MCF 10A (cell line): ENCODE measurements around the gene SP9. TPM values are rescaled to one million over a fixed set of nuclear protein-coding genes. Genes with fewer than 3 reads are reported as not detected.

Experiments used
- BruUV-seq: library from RNA; stranded (reverse); fragments of 400-500 nt; replicated peaks from 2 replicates; lab custom pipeline; 2021; lab: Mats Ljungman, UMichigan
- CTCF ChIA-PET: fragments of 300-600 bp; sonication (Branson Sonifier 250); formaldehyde crosslinking; extraction: SDS; loops from one replicate; lab custom pipeline; 2021; ENCODE audit warnings: antibody characterized with exemption, inconsistent platforms; lab: Yijun Ruan, JAX
- POLR2A ChIA-PET: fragments of 300-600, 350-650 bp; sonication (Branson Sonifier 250); formaldehyde crosslinking; extraction: SDS; loops from one replicate; lab custom pipeline; 2020; ENCODE audit warnings: antibody characterized with exemption, inconsistent platforms; lab: Yijun Ruan, JAX
- DNase-seq: peaks from one replicate; pipeline ENCODE4 v3.0.0-alpha.2; 2018; ENCODE audit not compliant: unreplicated experiment
- H3K27ac Mint-ChIP-seq: one replicate; pipeline ENCODE4 v1.8.0; 2022; ENCODE audit warnings: mild to moderate bottlenecking, low read depth, mixed read lengths; ENCODE audit not compliant: unreplicated experiment
- H3K27me3 Mint-ChIP-seq: one replicate; pipeline ENCODE4 v1.8.0; 2022; ENCODE audit warnings: mixed read lengths; ENCODE audit not compliant: insufficient read depth, unreplicated experiment
- H3K36me3 Mint-ChIP-seq: one replicate; pipeline ENCODE4 v1.8.0; 2022; ENCODE audit warnings: mild to moderate bottlenecking, moderate library complexity, mixed read lengths; ENCODE audit not compliant: insufficient read depth, unreplicated experiment
- H3K4me1 Mint-ChIP-seq: one replicate; pipeline ENCODE4 v1.8.0; 2022; ENCODE audit warnings: mixed read lengths; ENCODE audit not compliant: insufficient read depth, unreplicated experiment
- H3K4me3 Mint-ChIP-seq: one replicate; pipeline ENCODE4 v1.8.0; 2022; ENCODE audit warnings: mild to moderate bottlenecking, moderate library complexity, mixed read lengths; ENCODE audit not compliant: unreplicated experiment
- H3K9me3 Mint-ChIP-seq: one replicate; pipeline ENCODE4 v1.8.0; 2022; ENCODE audit warnings: mixed read lengths; ENCODE audit not compliant: unreplicated experiment
- intact Hi-C: fragments of 100-400 bp; cut with micrococcal nuclease; formaldehyde crosslinking; loops from 2 replicates; pipeline ENCODE4 v1.14.1; 2022
- total RNA-seq: library from RNA; stranded (reverse); gene quantifications from 2 replicates; pipeline ENCODE4 v1.2.3, GENCODE V29; 2022
- TF ChIP-seq, protein P1 (sequence below): fragments of 200-600 bp; IDR thresholded peaks from one replicate; pipeline ENCODE4 v1.8.0; 2022; ENCODE audit warnings: antibody characterized with exemption, mild to moderate bottlenecking; ENCODE audit not compliant: unreplicated experiment

The SP9 gene
- total RNA-seq, 1 experiment from 2014 or later = not detected

DNA sequence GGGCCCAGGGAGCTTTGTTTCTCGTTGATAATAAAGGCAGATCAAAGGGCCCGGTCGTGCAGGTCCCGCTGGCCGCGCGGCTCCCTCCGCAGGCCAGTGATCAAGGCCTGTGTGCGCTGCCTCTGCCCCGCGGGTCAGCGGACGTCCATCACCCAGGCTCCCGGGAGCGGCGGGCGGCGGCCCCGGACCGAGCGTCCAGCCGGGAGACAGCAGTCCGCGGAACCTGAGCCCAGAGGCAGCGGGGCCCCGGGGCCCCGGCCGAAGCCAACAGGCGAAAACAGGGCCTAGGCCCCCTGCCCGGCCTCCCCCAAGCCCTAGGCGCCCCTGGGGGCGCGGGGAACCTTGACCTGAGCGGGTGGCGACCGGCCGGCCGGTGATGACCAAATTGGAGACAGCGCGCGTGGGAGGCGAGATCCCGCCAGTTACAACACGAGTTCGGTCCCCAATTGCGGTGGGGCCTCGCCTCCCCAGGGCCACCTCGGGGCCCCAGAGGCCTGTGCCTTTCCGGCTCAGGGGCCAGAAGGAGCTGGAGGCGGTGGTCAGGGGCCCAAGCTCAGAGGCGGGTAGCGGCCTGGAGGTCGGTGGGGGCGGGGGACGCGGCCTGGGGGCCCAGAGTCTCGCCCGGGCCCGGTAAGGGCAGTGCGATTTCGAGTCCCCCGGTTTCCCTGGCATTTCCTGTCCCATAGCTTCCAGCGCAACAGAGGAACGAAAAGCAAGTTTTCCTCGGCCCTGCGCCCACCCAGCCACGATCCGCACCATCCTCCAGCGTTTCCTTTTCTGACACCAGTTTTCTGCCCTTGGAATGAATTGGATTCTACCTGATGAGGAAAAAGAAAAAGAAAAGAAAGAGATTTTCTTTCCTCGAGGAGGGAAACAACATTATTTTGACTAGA is 5.9 kb downstream of the SP9 start:
- POLR2A ChIA-PET = interaction anchor here (0.7 to 1.3 kb wide), 5 partner anchors 40 to 881 kb away, joined by 3 to 6 read pairs (median 3); no protein-coding TSS in a partner anchor
- Mint-ChIP-seq H3K4me3 (no peak overlapping the region), H3K4me1 (peaks cover 11% of the 10 kb centered on the region), H3K36me3 (no peaks in the 10 kb centered on the region), H3K27me3 (no peaks in the 10 kb centered on the region), H3K27ac (no peak overlapping the region), H3K9me3 (no peaks in the 10 kb centered on the region)
- CTCF ChIA-PET = interaction anchor here (0.6 to 2.0 kb wide), 36 partner anchors 9 to 1734 kb away, joined by 3 to 8 read pairs (median 4); partner anchors contain the start of gene OLA1
- TF ChIP-seq, protein P1, sequence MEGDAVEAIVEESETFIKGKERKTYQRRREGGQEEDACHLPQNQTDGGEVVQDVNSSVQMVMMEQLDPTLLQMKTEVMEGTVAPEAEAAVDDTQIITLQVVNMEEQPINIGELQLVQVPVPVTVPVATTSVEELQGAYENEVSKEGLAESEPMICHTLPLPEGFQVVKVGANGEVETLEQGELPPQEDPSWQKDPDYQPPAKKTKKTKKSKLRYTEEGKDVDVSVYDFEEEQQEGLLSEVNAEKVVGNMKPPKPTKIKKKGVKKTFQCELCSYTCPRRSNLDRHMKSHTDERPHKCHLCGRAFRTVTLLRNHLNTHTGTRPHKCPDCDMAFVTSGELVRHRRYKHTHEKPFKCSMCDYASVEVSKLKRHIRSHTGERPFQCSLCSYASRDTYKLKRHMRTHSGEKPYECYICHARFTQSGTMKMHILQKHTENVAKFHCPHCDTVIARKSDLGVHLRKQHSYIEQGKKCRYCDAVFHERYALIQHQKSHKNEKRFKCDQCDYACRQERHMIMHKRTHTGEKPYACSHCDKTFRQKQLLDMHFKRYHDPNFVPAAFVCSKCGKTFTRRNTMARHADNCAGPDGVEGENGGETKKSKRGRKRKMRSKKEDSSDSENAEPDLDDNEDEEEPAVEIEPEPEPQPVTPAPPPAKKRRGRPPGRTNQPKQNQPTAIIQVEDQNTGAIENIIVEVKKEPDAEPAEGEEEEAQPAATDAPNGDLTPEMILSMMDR = no peak
- intact Hi-C loops = loop anchor here (1.0 to 10.0 kb wide), 6 partner anchors 182 to 938 kb away; partner anchors contain the start of gene SP3
- no peak for DNase-seq
- BruUV-seq = no TSS peak

DNA sequence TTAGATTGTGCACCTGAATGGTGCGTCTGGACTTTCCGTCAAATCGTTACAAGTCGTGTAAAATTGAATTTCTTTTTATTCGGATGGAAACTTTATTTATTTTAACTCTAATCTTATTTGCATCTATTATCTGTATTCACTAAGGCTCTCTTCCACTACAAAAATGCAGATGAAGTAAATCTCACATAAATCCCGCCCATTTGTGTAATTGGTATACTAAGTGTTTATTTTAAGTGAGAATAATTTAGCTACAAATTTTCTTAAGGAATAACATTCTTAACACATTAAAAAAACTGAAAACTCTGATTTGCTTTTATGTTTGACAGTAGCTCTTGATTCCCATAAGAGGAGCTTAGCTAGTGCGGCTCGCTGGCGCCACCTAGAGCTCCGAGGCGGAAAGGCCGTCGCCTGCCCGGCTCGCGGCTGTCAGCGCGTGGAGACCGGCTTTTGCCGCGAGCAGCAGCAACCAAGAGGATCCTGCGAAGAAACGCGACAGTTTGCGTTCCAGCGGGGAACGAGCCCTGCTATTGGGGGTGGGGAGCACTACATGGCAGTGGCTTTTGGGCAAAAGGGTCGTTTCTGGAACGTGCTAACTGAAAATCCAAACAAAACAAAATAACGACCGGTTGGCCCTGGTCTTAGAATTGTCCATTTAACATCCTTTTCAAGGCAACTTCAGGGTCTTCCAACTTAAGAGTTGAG is 6.7 kb downstream of the SP9 start:
- Mint-ChIP-seq H3K36me3 (no peaks in the 10 kb centered on the region), H3K27me3 (no peaks in the 10 kb centered on the region), H3K9me3 (no peaks in the 10 kb centered on the region), H3K27ac (no peak overlapping the region), H3K4me3 (peak overlapping the region; percentile 2), H3K4me1 (peaks cover 11% of the 10 kb centered on the region)
- BruUV-seq = no TSS peak
- ChIA-PET CTCF (interaction anchor here (0.6 to 2.0 kb wide), 32 partner anchors 10 to 1734 kb away, joined by 3 to 8 read pairs (median 4); partner anchors contain the start of gene OLA1), POLR2A (interaction anchor here (0.6 to 1.3 kb wide), 7 partner anchors 40 to 882 kb away, joined by 3 to 6 read pairs (median 3); no protein-coding TSS in a partner anchor)
- intact Hi-C loops = loop anchor here (1.0 to 10.0 kb wide), 6 partner anchors 183 to 939 kb away; partner anchors contain the start of gene SP3
- TF ChIP-seq, protein P1 = peak; percentile 97
- peak; percentile 75 for DNase-seq

DNA sequence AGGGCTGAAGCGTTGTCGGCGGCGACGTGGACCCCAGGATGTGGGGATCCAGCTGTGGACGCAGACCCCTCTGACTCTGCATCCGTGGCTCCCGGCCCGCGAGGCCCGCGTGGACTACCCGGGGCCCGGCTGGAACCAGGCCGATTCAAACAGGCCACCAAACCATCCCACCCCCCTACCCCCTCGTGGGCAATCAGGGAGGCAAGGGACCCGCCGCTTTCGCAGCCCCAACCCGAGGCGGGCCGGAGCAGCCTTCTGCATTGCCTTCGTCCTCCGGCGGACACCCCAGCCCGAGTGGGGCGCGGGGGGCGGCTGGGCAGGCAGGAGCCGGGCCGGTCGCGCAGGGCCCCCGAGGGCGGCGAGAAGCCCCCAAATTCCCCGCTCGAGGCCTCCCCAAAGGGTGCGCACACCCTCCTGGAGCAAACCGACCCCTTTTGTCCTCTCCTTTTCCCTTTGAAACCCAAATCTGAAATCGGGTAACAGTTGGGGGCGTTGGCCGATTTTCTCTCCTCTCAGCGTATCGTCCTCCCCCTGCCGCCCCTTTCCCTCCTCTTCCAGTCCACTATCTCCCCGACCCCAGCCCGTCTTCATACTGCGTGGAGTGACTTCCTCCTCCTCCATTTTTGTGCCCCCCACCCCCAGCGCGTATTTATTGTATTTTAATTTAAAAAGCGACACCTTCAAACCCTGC is 7.4 kb downstream of the SP9 start:
- Mint-ChIP-seq H3K9me3 (no peaks in the 10 kb centered on the region), H3K4me3 (no peak overlapping the region), H3K27ac (no peak overlapping the region), H3K4me1 (peaks cover 11% of the 10 kb centered on the region), H3K27me3 (no peaks in the 10 kb centered on the region), H3K36me3 (no peaks in the 10 kb centered on the region)
- TF ChIP-seq, protein P1 = no peak
- ChIA-PET POLR2A (interaction anchor here (0.6 to 1.3 kb wide), 4 partner anchors 95 to 883 kb away, joined by 3 to 6 read pairs (median 4); no protein-coding TSS in a partner anchor), CTCF (interaction anchor here (0.8 to 2.0 kb wide), 11 partner anchors 9 to 942 kb away, joined by 3 to 8 read pairs (median 4); partner anchors contain the start of gene OLA1)
- DNase-seq = no peak
- no TSS peak for BruUV-seq
- intact Hi-C loops = loop anchor here (1.0 to 10.0 kb wide), 6 partner anchors 184 to 939 kb away; partner anchors contain the start of gene SP3
